Stimulated activated CD4-positive, alpha-beta T cell treated with anti-CD3 and anti-CD28 coated beads, Interleukin-12 subunit alpha, Interleukin-12 subunit beta, amount 100 ng/mL, for 4 hours (primary cell): ENCODE results near the gene NIPAL4.

Experiments used
- DNase-seq: peaks from one replicate; pipeline ENCODE4 v3.0.0-alpha.2; 2020

The NIPAL4 gene

DNA sequence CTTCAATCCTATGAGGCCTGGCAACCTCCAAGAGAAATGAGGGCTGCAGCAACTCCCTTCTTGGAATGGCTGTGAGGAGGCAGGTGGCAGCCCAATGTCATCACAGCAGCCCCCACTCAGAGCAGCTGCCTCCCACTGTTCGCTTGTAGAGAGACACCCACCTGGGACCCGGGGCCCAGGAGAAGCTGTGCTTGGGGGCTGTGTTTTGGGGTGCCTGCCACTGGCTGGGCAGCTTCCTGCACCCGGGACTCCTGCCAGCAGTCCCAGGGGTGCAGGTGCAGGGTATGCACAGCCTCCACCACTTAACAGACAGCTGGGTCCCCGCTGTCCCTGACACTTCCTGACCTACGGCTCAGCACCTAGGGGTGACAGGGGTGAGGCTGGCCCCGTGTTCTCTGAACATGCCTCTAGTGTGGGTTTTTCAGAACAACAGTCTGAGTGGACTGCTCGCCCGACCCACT is 26.2 kb downstream of the NIPAL4 start:
- DNase-seq: no peak

DNA sequence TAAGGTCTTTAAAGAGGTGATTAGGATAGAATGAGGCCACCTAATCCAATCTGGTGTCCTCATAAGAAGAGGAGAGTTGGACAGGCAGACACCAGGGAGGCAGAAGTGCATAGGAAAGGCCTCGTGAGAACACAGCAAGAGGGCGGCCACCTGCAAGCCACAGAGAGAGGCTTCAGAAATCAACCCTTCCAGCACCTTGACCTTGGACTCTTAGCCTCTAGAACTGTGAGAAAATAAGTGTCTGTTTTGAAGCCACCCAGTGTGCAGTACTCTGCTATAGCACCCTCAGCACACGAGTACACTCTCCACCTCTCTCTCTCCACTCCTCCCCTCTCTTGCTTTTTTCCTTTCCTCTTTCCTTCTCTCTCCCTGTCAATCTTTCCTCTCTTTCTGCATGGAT is 26.8 kb downstream of the NIPAL4 start:
- no peak for DNase-seq

DNA sequence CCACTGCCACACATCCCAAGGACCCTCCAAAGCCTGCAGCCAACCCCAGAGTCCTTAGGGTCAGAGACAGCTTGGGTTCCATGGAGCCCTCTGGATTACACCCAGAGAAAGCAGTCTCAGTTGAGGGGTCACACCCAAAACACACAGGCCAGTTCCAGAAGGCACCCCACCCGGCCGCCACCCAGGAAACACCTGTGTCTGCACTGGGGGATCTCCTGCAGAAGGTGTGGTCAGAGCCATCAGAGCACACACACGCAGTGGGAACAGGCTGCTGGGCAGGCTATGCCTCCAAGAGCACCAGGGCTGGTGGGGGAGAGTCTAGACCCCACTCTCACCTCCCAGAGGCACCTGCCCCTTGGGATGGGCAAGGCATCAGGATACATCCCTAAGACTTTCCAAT is 27.3 kb downstream of the NIPAL4 start:
- no peak for DNase-seq

DNA sequence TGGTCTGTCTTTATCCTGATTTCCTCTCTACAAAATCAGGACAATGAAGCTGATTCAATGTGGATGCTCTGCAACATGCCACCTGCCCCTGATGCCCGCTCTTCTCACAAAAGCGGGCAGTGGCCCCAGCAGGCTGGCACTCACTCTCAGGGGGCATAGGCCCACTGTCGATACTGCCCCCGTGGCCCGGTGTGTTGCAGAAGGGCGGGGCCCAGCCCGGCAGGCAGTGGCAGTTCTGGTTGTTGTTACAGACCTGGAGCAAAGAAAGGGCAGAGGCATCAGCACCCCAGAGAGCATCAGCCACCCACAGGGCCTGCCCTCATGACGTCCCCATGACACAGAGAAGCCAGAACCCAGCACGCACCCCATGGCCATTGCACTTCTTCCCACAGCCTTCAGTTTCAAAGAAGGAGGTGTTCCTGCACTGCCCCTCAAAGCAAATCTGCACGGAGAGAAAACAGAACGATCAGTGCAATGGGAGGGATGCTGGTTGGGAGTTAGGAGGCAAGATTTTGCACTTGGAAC is 31.5 kb downstream of the NIPAL4 start:
- no peak for DNase-seq

DNA sequence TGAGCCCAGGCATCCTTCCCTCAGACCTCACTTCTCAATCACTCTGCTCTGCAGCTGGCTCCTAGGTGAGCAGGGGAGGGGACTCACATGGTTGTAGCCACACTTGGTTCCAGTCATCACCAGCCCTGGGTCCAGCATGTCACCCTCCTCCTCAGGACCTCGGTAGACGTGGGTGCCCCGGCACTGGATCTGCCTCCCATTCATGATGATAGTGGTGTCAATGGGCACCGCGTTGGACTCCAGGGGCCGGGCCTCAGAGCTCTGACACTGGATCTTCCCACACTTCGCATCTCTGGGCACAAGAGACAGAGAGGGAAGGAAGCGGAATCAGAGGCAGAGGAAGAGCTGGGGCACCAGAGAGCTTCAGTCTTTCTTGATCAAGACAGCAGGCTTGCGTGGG is 32.9 kb downstream of the NIPAL4 start:
- DNase-seq: no peak

DNA sequence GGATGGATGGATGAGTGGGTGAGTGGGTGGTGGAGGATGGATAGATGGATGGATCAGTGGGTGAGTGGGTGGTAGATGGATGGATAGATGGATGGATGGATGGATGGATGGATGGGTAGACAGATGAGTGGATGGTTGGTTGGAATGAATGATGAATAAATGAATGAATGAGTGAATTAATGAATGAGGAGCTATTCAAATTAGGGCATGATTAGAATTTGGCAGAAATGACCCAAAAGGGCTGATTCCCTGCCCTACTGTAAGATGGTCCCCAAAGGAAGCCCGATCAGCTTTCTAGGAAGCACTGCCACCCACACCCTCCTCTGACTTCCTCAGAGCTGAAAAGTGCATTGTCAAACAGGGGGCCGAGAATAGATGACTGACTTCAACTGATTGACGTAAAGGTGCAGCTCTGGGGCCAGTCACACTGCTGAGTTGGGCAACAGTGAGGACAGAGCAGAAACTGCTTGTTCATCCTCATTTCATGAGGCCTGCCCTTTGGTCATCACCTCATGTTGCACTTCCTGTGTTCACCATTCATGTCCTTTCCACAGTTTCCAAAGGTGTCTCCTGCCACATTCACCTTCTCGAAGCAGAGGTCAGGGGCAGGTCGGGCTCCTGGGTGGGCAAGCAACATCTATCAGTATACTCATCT is 34.3 kb downstream of the NIPAL4 start:
- no peak for DNase-seq

DNA sequence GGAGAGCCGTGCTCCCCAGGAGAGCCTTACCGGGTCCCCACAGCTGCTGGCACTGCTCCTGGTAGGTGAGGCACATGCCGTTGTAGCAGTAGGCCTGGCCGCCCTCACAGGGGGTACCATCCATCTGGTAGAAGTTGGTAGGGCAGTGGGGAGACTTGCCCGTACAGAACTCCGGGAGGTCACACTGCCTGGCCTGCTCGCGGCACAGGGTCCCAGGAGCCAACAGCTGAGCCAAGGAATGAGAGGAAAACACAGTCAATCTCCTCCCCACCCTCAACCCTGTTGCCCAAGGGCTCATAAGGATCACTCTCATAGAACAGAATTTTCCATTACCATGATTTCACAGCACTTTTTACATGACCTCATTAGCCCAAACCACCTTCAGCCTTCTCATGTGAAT is 36.9 kb downstream of the NIPAL4 start:
- no peak for DNase-seq

DNA sequence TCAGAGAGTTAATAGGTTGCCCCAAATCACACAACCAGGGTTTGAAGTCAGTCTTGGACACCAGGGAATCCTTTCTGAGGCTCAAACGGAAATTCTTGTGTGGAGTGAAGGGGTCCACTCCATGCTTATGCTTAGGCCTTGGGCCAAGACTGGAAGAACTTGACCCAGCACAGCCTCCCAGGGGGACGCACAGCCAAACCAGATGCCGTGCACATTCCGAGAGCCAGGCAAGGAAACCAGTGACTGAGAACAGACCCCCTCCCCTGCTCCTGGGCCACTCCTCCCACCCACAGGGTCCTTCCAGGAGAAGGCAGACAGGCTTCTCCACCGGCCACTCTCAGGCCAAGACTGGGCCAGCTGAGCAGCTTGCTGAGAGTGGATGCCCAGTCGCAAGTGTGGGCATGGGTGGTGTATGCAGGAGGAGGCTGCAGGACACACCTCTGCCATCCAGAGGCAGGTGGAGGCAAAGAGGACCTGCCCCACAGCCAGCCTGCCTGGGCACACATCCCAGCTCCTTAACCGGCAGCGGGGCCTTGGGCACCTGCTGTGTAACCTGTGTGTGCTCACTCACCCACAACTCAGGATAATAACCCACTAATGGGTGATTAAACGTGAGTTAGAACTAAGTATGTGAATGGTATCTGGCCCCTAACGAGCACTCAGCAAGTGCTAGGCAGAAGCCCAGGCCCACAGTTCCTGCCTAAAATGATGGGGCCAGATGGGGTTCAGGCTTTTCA is 38.0 kb downstream of the NIPAL4 start:
- no peak for DNase-seq

DNA sequence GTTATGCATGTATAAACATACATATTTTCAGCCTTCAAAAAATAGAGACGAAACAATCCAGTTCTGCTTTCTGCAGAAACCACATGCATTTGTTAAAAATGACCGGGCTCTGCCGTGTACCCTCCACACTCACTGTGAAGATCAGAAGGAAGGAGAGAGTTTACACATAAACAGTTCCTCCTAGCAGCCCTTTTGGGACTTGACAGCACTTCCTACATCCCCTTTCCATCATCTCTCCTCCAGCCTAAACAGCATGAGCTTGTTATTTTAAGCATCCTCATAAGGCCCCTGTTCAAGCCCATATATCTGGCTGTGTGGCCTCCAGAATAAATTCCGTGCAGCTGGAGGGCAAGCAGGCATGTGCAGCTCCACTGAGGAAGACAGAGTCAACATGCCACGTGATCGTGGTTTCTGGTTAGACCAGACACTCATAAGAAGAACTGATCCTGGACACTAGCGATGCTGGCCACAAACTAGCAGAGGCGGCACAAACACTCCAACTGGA is 42.2 kb downstream of the NIPAL4 start:
- DNase-seq: no peak

DNA sequence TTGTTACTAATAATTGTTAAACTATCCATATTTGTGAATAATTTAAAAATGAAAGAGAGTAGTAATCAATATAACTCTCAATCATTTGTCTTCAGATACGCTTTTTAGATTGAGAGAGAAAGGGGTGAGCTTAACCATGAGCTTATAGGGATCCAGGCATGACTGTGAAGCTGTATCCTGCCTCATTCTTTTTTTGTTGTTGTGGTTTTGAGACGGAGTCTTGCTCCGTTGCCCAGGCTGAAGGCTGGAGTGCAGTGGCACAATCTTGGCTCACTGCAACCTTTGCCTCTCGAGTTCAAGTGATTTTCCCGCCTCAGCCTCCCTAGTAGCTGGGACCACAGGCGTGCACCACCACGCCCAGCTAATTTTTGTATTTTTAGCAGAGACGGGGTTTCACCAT is 44.0 kb downstream of the NIPAL4 start:
- no peak for DNase-seq

DNA sequence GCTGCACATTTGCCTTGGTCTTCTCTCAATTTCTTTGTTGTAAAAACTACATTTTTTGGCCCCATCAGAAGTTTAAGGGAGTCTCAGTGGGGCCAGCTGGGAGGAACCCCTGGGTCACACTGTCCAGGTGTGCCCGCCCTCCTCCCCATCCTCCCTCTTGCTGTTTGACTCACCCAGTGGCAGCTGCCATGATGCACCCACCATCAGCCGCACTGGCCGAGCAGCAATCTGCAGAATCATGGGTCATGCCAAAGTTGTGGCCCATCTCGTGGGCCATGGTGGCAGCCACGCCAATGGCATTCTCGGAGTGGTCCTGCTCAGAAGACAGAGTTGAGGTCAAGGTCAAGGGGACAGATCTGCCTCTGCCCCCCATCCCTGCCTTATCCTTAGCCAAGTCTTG is 45.5 kb downstream of the NIPAL4 start:
- DNase-seq: no peak

DNA sequence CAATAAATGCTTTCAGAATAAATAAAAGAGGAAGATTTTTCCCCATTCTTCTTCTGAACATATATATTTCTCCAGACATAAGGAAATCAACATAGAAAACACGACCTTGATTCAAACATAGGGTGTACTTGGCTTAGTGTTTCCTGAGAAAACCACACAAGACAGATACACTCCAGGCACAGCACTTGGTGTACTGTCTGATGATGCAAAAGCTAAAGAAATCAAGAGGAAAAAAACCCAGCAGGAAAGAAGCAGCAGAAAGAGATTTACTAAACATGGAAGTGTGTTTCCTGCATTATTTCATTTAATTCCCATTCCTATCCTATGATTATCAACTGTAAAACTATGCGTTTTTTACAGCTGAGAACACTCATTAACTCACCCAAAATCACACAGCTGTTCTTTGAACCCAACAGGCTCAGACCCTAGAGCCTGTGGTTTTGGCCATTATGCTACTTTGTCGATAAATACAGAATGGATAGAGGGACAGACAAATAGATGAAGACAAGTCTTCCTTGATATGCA is 46.1 kb downstream of the NIPAL4 start:
- DNase-seq: no peak

DNA sequence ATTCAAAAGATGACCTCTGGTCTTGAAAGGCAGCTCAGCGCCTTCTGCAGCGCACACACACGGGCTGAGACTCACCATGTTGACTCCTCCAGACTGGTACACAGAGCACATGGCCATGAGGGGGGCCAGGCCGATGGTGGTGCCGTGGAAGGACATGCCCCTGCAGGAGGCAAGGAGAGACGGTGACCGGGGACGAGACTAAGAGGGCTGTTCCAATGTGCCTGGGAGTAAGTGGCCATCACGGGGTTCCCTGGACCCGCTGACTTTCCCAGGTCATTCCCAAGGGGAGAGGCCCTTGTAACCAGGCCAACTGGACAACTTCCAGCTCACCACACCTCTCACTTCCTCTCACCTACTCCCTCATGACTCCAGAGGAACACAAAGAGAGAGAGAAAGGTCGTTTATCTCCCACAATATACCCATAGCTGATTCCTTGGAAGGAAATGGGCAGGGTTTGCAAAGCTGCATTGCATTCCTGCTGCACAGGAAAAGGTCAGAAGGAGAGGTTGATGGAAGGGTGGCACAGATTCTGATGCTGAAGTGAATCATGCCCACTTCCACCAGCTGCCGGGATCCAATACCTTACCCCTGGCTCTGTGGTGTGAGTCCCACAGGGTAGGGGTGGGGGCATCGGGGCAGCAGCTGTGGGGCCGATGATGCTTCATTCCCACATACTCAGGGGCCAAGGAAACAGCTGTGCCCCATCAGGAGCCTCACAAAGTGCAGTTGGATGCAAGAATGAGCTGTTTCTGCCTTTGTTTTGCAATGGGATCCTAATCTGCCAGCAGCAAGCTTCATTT is 47.2 kb downstream of the NIPAL4 start:
- DNase-seq: no peak

DNA sequence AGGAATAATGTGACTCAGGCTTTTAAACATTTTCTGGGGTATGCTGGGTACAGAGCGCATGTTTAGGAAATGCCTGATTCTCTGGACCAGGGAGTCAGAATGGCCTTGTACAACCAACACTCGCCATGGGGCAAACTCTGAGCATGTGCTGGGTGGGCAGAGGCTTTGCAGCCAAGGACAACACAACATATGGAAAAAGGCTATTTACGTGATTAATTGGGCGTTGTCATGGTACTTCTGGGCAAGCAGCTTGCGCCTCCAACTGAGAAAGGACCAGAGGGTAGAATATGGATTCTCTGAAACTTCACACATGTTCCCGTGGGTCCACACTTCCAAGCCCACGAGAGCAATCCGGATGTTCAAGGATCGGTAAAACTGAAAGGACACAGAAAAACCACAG is 49.1 kb downstream of the NIPAL4 start:
- DNase-seq: no peak

DNA sequence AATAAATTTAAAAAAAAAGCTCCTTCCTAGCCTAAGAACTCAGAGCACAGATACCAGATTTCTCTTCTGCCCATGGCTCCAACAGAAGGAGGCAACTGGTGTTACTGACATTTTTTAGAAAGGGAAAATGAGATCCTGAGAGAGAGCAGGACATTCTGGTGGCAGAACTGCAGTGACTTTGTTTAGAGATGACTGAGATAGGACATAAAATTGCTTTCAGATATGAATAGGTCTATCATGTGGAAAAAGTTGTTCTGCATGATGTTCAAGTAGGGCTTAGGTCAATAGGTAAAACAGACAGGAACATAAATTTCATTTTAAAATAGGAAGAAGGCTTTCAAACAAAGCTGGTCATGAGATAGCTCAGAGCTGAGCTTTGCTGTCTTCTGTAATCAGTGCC is 49.6 kb downstream of the NIPAL4 start:
- no peak for DNase-seq

DNA sequence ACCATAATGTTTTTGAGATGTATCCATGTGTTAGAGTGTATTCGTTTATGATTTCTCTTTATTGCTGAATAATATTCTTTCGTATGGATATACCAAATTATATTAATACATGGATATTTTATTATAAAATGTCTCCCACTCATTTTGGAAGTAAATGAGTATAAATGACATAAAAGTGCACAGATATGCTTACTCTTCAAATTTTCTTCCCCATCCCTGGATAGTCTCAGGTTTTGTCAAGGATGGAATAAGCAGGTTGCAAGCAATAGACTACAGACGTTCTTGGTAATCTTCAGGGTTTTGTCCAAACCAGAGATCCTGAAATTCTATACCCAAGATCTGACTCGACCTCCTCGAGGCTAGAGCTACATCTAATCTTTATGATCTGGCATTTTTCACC is 50.7 kb downstream of the NIPAL4 start:
- no peak for DNase-seq

DNA sequence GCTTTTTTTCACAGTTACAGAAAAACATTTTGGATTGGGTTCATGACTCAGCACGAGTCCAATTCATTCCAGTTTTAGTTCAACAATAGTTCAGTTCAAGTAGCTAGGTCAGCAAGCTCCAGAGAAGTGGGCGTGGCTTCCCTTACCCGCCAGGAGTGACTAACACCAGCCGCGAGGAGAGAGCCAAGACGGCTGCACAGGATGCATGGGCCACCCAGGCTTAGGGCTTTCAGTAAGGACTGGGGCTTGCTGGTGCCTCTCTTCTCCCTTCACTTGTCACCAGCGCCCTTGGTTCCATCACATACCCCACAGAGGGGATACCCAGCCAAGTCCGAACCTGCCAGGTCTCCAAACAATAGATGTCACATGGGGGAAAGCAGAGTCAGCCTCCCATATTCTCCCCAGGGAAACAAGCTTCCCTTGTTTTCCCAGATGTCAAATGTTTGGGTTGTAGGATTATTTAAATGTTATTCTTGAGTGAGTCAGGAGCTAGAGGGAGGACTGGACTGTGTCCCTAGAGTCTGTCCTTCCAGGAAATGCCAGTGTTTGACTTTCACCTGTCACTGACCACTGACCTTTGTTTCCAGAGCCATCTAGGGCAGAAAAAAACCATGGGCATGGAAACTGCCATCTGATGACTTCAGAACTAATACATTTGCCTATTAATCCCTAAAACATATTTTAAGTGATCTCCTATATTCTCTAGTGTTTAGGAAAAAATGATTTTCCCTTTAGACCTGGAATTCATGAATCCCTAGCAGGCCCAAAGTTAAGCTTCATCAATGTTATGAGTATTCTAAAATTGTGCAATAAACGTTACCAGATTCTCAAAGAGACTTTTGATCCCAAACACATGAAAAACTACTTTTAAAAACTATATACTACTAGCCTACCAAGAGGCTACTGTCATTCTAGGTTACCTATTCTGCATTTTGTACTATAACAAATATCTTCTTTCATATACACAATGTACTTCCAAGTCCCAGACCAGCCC is 51.9 kb downstream of the NIPAL4 start:
- peak; percentile 9 for DNase-seq

DNA sequence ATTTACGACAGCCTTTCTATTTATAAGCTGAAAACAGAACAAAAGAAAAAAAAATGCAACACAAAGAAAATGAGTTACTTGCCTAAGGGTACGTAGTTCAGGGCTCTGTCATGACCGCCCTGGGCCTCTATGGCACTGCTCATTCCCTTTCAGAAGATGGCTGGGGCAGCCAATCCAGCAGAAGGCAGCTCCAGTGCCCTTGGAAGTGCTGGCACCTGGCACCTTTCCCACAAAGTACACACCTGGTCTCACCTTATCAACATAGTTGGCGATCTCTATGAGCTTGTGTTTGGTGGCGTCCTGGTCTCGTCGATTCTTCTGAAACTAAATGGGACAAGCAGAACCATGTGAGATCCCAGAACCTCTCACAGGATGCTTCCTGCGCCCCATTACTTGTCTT is 53.2 kb downstream of the NIPAL4 start:
- no peak for DNase-seq

DNA sequence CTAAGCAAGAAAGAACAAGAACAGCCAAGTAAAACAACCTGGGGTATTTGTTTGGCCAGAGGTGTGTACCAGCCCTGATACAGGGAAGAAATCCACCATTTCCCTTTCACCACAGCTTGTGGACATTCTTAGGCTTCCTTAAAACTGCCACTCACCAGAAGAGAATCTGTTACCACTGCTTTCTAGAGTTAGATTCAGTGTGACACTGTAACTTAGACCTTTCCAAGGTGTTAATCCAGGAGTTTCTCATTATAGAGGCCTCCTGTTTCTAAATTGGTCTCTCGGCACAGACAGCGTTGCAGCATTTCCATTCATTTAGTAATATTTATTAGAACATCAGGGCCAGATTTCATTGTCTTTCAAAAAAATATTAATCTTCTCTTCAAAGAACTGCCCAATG is 55.0 kb downstream of the NIPAL4 start:
- DNase-seq: no peak

DNA sequence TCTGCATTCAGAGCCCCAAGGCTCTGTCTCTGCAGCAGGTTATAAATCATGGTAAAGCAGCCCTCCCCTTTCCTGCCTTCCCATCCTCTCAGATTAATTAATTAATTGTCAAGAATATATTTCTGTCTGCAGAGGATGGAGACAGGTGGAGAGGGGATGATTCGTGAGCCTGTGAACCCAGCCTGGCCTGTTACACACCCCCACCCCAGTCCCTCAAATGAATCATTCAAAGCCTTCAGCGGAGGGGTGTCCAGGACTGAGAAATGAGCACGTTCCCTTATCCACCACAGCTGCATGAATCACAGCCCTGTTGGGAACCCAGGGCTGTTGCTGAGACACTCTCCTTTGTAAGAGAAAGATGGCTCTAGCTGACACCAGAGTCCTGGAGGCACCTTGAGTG is 56.0 kb downstream of the NIPAL4 start:
- DNase-seq: no peak

DNA sequence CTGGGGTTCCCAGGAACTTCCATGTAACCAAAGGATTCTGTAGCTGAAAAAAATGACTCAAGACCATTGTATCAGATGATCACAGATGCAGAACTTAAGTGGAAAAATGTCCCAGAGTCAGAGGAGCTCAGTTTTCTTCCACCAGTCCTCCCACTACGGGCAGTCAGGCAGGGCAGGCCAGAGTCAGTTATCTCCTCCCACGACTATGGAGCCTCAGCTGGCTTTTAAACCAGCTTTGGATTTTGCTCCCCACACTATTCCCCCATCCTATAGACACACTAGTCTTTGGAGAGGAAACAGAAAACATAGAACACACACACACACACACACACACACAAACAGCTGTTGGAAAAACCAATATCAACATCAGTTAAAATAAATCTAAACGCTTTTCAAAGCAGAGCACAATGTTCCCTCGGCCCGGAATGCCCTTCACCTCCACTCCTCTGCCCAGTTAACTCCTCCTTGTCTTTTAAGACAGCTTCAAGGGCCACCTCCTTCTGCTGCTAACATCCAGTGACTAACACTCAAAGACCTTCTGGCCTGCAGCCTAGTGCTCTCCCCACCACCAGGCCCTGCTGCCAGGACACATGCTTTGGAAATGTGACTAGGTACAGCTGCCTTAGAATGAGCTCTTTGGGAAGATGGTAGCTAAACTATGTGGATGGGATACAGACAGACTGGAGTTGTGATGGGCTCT is 56.8 kb downstream of the NIPAL4 start:
- no peak for DNase-seq
